ENCODE results near the gene TRAF2. TPM values are rescaled to one million over a fixed set of nuclear protein-coding genes. Genes with fewer than 3 reads are reported as not detected.

The TRAF2 gene
- total RNA-seq, 2 experiments from 2014 or later = 39.4 to 49.4 TPM

- POLR2A ChIA-PET = no interaction called here
- no peak overlapping the region for H3K4me3 Mint-ChIP-seq
- no peaks in the 10 kb centered on the region for H3K9me3 Mint-ChIP-seq
- peaks cover 12% of the 10 kb centered on the region for H3K4me1 Mint-ChIP-seq
- CTCF ChIA-PET = no interaction called here
- no peak for DNase-seq
- no peaks in the 10 kb centered on the region for H3K27me3 Mint-ChIP-seq
- H3K36me3 Mint-ChIP-seq (ENCODE audit: low read depth) = peaks cover 24% of the 10 kb centered on the region
- H3K27ac Mint-ChIP-seq = no peak overlapping the region
Measured at GRCh38 chr9:136935651-136936050, 49.3 kb downstream of the TRAF2 start.

GRCh38 chr9:136936645-136937170, 50.4 kb downstream of the TRAF2 start:
- Mint-ChIP-seq H3K4me3 (no peak overlapping the region), H3K27ac (no peak overlapping the region), H3K36me3 (ENCODE audit: low read depth) (peaks cover 21% of the 10 kb centered on the region), H3K4me1 (peaks cover 11% of the 10 kb centered on the region), H3K9me3 (no peaks in the 10 kb centered on the region), H3K27me3 (no peaks in the 10 kb centered on the region)
- POLR2A ChIA-PET = no interaction called here
- CTCF ChIA-PET = interaction anchor here (0.9 to 1.3 kb wide), 2 partner anchors 34 to 94 kb away, joined by 3 read pairs; partner anchors contain the start of gene AJM1
- no peak for DNase-seq

DNA sequence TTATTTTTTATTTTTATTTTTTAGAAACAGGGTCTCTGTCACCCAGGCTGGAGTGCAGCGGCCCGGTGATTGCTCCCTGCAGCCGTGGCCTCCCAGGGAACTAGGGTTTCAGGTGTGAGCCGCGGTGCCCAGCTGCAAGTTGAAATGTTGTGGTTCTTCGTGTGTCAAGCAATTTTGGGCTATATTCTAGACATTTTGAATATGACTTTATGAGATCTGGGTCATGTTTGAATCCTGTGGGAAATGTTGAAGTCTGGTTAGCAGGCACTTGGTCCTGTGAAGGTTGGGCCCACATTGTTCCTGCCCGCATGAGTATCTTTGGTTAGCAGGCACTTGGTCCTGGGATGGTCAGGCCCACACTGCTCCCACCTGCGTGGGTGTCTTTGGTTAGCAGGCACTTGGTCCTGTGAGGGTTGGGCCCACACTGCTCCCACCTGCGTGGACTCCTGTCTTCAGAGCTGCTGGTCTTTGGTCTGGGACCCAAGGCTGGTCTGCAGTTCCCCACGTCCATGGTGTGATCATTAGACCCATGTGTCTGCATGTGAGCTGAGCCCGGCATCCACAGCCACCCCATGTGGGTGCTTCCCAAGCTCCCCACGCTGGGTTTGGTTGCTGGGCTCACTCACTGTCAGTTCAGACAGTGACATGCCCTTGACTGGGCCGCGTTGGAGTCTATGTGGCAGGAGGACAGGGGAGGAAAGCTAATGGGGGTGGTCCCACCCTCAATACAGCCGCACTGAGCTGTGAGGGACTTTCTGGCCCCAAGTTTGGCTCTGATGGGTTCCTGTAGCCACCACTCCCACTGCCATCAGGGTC, 51.1 kb downstream of the TRAF2 start:
- DNase-seq = no peak
- no peaks in the 10 kb centered on the region for H3K9me3 Mint-ChIP-seq
- H3K27me3 Mint-ChIP-seq = no peaks in the 10 kb centered on the region
- peaks cover 7% of the 10 kb centered on the region for H3K4me1 Mint-ChIP-seq
- CTCF ChIA-PET = interaction anchor here (0.7 to 1.3 kb wide), 3 partner anchors 7 to 95 kb away, joined by 3 read pairs; partner anchors contain the start of gene AJM1
- peaks cover 20% of the 10 kb centered on the region for H3K36me3 Mint-ChIP-seq (ENCODE audit: low read depth)
- no peak overlapping the region for H3K27ac Mint-ChIP-seq
- POLR2A ChIA-PET = no interaction called here
- H3K4me3 Mint-ChIP-seq = no peak overlapping the region

DNA sequence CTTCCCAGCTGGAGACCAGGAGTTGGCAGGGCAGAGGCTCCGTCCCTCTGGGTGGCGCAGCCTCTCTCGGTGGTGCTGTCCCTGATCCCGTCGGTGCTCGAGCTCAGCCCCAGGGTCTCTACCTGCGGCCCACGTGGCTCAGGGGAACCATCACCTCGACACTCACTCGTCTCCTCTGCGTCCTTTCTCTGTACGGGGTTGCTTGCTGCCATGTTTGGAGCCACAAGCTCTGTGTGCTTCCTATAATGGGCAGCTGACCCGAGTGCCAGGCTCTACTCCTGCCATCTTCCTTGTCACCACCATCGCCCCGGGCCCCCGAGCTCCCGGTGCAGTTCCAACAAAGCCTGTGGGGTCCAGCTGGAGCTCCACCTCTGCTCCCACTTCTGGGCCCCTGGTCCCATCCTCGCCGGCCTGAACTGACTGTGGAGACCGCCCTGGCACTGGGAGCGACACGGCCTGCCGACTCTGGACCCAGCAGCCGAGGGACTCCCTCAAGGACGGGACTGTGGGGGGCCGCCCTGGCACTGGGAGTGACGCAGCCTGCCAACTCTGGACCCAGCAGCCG, 53.2 kb downstream of the TRAF2 start:
- no peaks in the 10 kb centered on the region for H3K27me3 Mint-ChIP-seq
- peaks cover 4% of the 10 kb centered on the region for H3K4me1 Mint-ChIP-seq
- peaks cover 16% of the 10 kb centered on the region for H3K36me3 Mint-ChIP-seq (ENCODE audit: low read depth)
- H3K27ac Mint-ChIP-seq = no peak overlapping the region
- DNase-seq = no peak
- no peaks in the 10 kb centered on the region for H3K9me3 Mint-ChIP-seq
- H3K4me3 Mint-ChIP-seq = no peak overlapping the region
- CTCF ChIA-PET = interaction anchor here (0.7 to 1.0 kb wide), 3 partner anchors 18 to 55 kb away, joined by 3 to 4 read pairs (median 3); no protein-coding TSS in a partner anchor
- POLR2A ChIA-PET = no interaction called here

DNA sequence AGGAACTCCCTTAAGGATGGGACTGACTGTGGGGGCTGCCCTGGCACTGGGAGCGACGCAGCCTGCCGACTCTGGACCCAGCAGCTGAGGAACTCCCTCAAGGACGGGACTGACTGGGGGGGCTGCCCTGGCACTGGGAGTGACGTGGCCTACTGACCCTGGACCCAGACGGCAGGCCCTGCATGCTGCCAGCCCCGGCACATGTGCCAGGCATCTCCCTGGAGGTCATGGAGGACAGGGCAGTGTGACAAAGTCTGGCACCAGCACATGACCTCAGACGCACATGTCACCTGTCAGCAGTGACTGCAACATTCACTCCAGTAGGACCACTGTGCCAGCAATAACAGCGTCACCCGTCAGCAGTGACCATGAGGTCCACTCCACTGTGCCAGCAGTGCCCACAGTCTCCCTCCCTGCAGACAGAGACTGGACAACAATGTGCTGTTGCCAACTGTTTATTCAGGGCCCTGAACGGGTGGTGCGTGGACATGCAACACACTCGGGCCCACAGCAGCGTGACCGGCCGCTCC, 53.7 kb downstream of the TRAF2 start:
- Mint-ChIP-seq H3K9me3 (no peaks in the 10 kb centered on the region), H3K27me3 (no peaks in the 10 kb centered on the region), H3K4me3 (no peak overlapping the region), H3K27ac (no peak overlapping the region), H3K36me3 (ENCODE audit: low read depth) (peaks cover 16% of the 10 kb centered on the region), H3K4me1 (peaks cover 9% of the 10 kb centered on the region)
- ChIA-PET POLR2A (no interaction called here), CTCF (interaction anchor here (1.0 kb wide), 2 partner anchors 38 to 56 kb away, joined by 3 read pairs; no protein-coding TSS in a partner anchor)
- DNase-seq = no peak

DNA sequence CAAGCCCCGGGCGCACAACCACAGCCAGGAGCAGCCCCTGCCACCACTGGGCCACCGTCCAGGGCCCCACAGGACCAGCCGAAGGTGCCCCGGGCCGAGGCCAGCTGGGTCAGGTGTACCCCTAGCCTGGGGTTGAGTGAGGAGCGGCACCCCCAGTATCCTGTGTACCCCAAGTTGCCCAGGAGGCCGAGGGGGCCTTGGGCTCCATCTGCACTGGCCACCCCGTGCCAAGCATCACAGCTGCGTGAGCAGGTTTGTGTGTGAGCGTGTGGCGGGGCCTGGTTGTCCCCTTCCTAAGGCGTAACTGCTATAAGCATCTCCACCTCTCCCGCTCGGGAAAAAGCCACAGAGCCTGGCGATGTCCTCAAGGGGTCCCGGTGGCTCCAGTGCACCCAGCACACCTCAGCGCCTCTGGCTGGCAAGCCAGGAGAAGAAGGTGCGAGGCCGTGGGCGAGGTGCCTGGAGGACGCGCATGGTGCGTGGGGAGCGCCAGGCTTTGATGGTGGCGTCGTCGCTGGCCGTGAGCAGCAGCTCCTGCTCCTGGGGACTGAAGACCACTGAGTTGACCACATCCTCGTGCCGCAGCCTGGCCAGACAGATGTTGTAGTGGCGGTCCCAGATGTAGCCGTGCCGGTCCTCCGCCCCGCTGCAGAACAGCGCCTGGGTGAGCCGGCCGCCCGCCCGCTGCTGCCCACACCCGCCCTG, 54.4 kb downstream of the TRAF2 start:
- Mint-ChIP-seq H3K4me1 (peaks cover 13% of the 10 kb centered on the region), H3K36me3 (ENCODE audit: low read depth) (peaks cover 16% of the 10 kb centered on the region), H3K9me3 (no peaks in the 10 kb centered on the region), H3K27ac (no peak overlapping the region), H3K27me3 (no peaks in the 10 kb centered on the region), H3K4me3 (no peak overlapping the region)
- CTCF ChIA-PET = interaction anchor here (1.1 kb wide), 1 partner anchor 24 kb away, joined by 3 read pairs; no protein-coding TSS in a partner anchor
- POLR2A ChIA-PET = no interaction called here
- DNase-seq = no peak

DNA sequence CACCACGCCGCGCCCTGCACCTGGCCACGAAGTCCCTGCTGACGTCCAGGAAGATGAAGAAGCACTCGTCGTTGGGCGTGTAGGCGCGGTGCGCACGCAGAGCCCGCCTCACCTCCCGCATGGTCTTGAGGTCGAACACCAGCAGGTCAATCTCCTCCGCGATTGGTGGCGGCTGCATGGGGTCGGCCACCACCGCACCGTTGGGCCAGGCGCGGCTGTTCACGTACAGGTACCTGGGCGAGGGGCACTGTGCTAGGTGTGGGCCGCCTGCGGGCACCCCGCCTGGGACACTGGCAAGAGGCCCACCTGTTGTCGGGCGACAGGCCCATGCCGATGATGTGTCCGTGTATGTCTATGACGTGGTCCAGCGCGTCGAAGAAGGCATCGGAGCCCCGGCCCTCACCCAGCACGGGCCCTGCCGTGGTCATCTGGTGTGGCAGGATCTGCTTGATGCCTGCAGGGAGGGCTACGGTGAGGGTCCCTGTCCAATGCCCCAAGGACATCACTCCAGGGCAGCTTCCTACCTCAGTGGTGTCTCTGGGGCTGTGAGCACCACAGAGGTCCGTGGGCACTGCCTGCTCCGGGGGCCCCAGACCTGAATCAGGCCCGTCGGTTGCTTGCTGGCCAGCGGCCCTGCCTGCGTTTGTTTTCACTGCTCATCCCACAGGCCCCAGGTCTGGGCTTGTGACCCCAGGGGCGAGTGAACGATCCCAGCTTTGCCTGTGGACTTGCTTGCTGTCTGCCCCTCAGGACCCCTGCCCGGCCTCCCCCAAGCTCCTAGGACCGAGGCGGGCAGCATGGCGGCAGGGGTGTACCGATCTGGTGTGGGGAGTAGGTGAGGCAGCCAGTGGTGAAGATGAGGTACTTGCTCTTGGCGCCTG, 55.2 kb downstream of the TRAF2 start:
- ChIA-PET CTCF (interaction anchor here (1.1 to 1.8 kb wide), 2 partner anchors 15 to 24 kb away, joined by 3 to 5 read pairs; no protein-coding TSS in a partner anchor), POLR2A (no interaction called here)
- H3K27me3 Mint-ChIP-seq = no peaks in the 10 kb centered on the region
- DNase-seq = no peak
- H3K4me1 Mint-ChIP-seq = peaks cover 11% of the 10 kb centered on the region
- H3K9me3 Mint-ChIP-seq = no peaks in the 10 kb centered on the region
- no peak overlapping the region for H3K27ac Mint-ChIP-seq
- no peak overlapping the region for H3K4me3 Mint-ChIP-seq
- H3K36me3 Mint-ChIP-seq (ENCODE audit: low read depth) = peaks cover 16% of the 10 kb centered on the region

- Mint-ChIP-seq H3K27ac (no peak overlapping the region), H3K27me3 (no peaks in the 10 kb centered on the region), H3K4me3 (peak overlapping the region; percentile 63), H3K9me3 (no peaks in the 10 kb centered on the region), H3K4me1 (peaks cover 11% of the 10 kb centered on the region), H3K36me3 (ENCODE audit: low read depth) (peaks cover 14% of the 10 kb centered on the region)
- CTCF ChIA-PET = interaction anchor here (1.8 kb wide), 1 partner anchor 16 kb away, joined by 5 read pairs; no protein-coding TSS in a partner anchor
- DNase-seq = no peak
- POLR2A ChIA-PET = no interaction called here
Measured at GRCh38 chr9:136942112-136942880, 56.0 kb downstream of the TRAF2 start.

- peaks cover 12% of the 10 kb centered on the region for H3K36me3 Mint-ChIP-seq (ENCODE audit: low read depth)
- ChIA-PET POLR2A (no interaction called here), CTCF (interaction anchor here (1.2 to 2.7 kb wide), 3 partner anchors 16 to 192 kb away, joined by 3 to 9 read pairs (median 5); no protein-coding TSS in a partner anchor)
- H3K9me3 Mint-ChIP-seq = no peaks in the 10 kb centered on the region
- H3K4me3 Mint-ChIP-seq = peak overlapping the region; percentile 63
- peaks cover 11% of the 10 kb centered on the region for H3K4me1 Mint-ChIP-seq
- H3K27ac Mint-ChIP-seq = no peak overlapping the region
- no peak for DNase-seq
- no peaks in the 10 kb centered on the region for H3K27me3 Mint-ChIP-seq
Measured at GRCh38 chr9:136942881-136943230, 56.5 kb downstream of the TRAF2 start.

- Mint-ChIP-seq H3K4me3 (peak overlapping the region; percentile 77), H3K4me1 (peaks cover 11% of the 10 kb centered on the region), H3K27ac (peak overlapping the region; percentile 84), H3K9me3 (no peaks in the 10 kb centered on the region), H3K27me3 (no peaks in the 10 kb centered on the region), H3K36me3 (ENCODE audit: low read depth) (peaks cover 10% of the 10 kb centered on the region)
- CTCF ChIA-PET = interaction anchor here (0.6 to 2.7 kb wide), 18 partner anchors 17 to 193 kb away, joined by 3 to 9 read pairs (median 3); partner anchors contain the start of gene AJM1
- POLR2A ChIA-PET = no interaction called here
- DNase-seq = peak; percentile 36
Measured at GRCh38 chr9:136943291-136944211, 57.2 kb downstream of the TRAF2 start.

- ChIA-PET POLR2A (no interaction called here), CTCF (interaction anchor here (0.6 to 2.7 kb wide), 20 partner anchors 18 to 194 kb away, joined by 3 to 9 read pairs (median 3); partner anchors contain the start of gene AJM1)
- peaks cover 11% of the 10 kb centered on the region for H3K4me1 Mint-ChIP-seq
- peak overlapping the region; percentile 77 for H3K4me3 Mint-ChIP-seq
- no peak for DNase-seq
- H3K27ac Mint-ChIP-seq = no peak overlapping the region
- peaks cover 6% of the 10 kb centered on the region for H3K36me3 Mint-ChIP-seq (ENCODE audit: low read depth)
- H3K9me3 Mint-ChIP-seq = no peaks in the 10 kb centered on the region
- H3K27me3 Mint-ChIP-seq = no peaks in the 10 kb centered on the region
Measured at GRCh38 chr9:136944212-136944518, 57.8 kb downstream of the TRAF2 start.
